Stimulated activated naive B cell treated with anti-CD40 and anti-IgM and Interleukin-4, amounts not matched to agents 10 μg/mL and 1 μg/mL and 100 μg/mL, for 72 hours (primary cell): ENCODE results near the gene SRPK2.
A peak's percentile ranks its signal among the peaks of the same experiment; 100 is the strongest.
"Not testable (repeated sequence)": the region's sequence is repeated elsewhere in the genome, so short reads cannot be mapped to it uniquely, and the experiment has no call there.

Experiments used
- ATAC-seq, 2 donors: fragments of 150-1000 bp; cut with Tn5 transposase; replicated peaks; 2 replicates each; pipeline ENCODE4 v1.10.0; 2021; ENCODE audit warnings: moderate library complexity in 1 of 2
- DNase-seq: peaks from one replicate; pipeline ENCODE4 v3.0.0; 2021
- H3K27ac Mint-ChIP-seq: one replicate; pipeline ENCODE4 v1.8.0; 2022; ENCODE audit warnings: mild to moderate bottlenecking, mixed read lengths
- H3K27me3 Mint-ChIP-seq, 2 donors: one replicate each; pipeline ENCODE4 v1.8.0; 2022; ENCODE audit warnings: mixed read lengths in 2 of 2
- H3K36me3 Mint-ChIP-seq, 2 donors: one replicate each; pipeline ENCODE4 v1.8.0; 2022; ENCODE audit warnings: mixed read lengths in 2 of 2, mild to moderate bottlenecking in 1 of 2
- H3K4me1 Mint-ChIP-seq, 2 donors: one replicate each; pipeline ENCODE4 v1.8.0; 2022; ENCODE audit warnings: mixed read lengths in 2 of 2, mild to moderate bottlenecking in 1 of 2
- H3K4me3 Mint-ChIP-seq, 2 donors: one replicate each; pipeline ENCODE4 v1.8.0; 2022; ENCODE audit warnings: mild to moderate bottlenecking in 2 of 2, mixed read lengths in 2 of 2, moderate library complexity in 1 of 2
- H3K9me3 Mint-ChIP-seq, 2 donors: one replicate each; pipeline ENCODE4 v1.8.0; 2022; ENCODE audit warnings: mixed read lengths in 2 of 2, mild to moderate bottlenecking in 1 of 2

Gene SRPK2

GRCh38 chr7:105388356-105389087 lies at the start of gene SRPK2:
Gene SRPK2, minus strand, starts transcription at chr7:105388921.
- DNase-seq (peak; percentile 65), ATAC-seq (peak; percentile 84 to 85)
- peaks cover 9 to 13% of the 10 kb centered on the region in 2 donors for H3K36me3 Mint-ChIP-seq
- H3K4me1 Mint-ChIP-seq: peaks cover 15 to 44% of the 10 kb centered on the region in 2 donors
- peak within 1 kb of the TSS; percentile 94 to 99 for H3K4me3 Mint-ChIP-seq
- H3K27me3 Mint-ChIP-seq: no peaks in the 10 kb centered on the region
- H3K9me3 Mint-ChIP-seq: no peaks in the 10 kb centered on the region
- peak within 1 kb of the TSS; percentile 98 for H3K27ac Mint-ChIP-seq

GRCh38 chr7:105438254-105438653 lies 49.5 kb upstream of the SRPK2 start:
- Mint-ChIP-seq H3K36me3 (peaks cover 3 to 5% of the 10 kb centered on the region in 2 donors), H3K4me3 (no peak overlapping the region), H3K27me3 (no peaks in the 10 kb centered on the region), H3K4me1 (peaks cover 6 to 28% of the 10 kb centered on the region in 2 donors), H3K9me3 (peaks cover 0 to 5% of the 10 kb centered on the region in 2 donors), H3K27ac (no peak overlapping the region)
- DNase-seq: no peak
- ATAC-seq: no peak

- H3K36me3 Mint-ChIP-seq, ATAC-seq, H3K27me3 Mint-ChIP-seq, DNase-seq, H3K4me3 Mint-ChIP-seq, H3K9me3 Mint-ChIP-seq: not testable (repeated sequence)
- H3K27ac Mint-ChIP-seq: peak overlapping the region; percentile 56
- peaks cover 5 to 28% of the 10 kb centered on the region in 2 donors for H3K4me1 Mint-ChIP-seq
These were observed 48.6 kb upstream of the SRPK2 start for GRCh38 chr7:105437356-105437755.

DNA sequence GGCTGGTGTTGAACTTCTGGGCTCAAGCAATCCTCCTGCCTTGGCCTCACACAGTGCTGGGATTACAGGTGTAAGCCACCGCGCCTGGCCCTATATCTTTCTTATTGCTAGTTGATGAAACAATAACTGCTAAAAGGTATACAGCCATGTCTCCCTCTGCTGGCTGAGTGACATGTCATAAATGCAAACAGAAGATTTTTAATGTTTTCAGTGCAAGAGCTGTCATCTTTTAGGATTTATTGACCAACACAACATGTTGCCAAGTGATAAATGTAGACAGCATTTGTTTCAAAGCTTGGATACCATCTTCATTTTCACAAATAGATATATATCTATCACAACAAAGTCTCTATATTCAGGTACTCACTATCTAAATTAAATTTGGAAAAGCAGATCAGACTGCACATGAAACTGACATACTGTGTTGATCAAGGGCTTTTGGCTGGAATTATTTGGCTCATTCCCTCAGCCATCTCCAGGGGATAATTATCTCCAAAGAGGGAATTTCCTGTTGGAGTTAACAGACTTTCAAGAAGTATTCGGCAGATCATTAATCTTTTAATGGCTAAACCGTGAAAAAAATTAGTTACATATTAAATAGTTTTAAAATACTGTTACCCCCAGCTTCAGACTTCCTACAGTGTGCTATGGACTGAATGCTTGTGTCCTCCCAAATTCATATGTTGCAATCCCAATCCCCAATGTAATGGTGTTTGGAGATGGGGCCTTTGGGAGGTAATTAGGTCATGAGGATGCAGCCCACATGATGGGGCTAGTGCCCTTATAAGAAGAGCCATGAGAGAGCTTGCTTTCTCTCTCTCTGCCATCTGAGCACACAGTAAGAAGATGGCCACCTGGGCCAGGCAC lies 41.3 kb upstream of the SRPK2 start:
- Mint-ChIP-seq H3K9me3 (no peaks in the 10 kb centered on the region), H3K36me3 (no peaks in the 10 kb centered on the region), H3K4me3 (no peak overlapping the region), H3K27me3 (no peaks in the 10 kb centered on the region), H3K4me1 (peaks cover 0 to 1% of the 10 kb centered on the region in 2 donors), H3K27ac (peak overlapping the region; percentile 14)
- ATAC-seq: peak; percentile 44 to 48
- DNase-seq: no peak

- Mint-ChIP-seq H3K4me1 (peaks cover 0 to 1% of the 10 kb centered on the region in 2 donors), H3K9me3 (no peaks in the 10 kb centered on the region), H3K36me3 (no peaks in the 10 kb centered on the region), H3K4me3 (no peak overlapping the region), H3K27ac (no peak overlapping the region), H3K27me3 (no peaks in the 10 kb centered on the region)
- no peak for ATAC-seq
- no peak for DNase-seq
These were observed 38.0 kb upstream of the SRPK2 start for GRCh38 chr7:105426606-105427146.

DNA sequence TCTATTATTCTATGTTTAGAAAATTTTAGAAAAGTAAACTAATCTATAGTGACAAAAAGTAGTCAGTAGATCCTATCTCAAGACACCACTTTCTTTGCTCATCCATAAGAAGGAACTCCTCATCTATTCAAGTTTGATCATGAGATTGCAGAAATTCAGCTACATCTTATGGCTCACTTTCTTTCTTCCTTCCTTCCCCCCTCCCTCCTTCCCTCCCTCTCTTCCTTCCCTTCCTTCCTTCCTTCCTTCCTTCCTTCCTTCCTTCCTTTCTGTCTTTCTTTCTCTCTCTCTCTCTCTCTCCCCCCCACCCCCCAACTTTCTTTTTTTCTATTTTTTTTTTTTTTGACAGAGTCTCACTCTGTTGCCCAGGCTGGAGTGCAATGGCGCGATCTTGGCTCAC lies 35.3 kb upstream of the SRPK2 start:
- H3K4me3 Mint-ChIP-seq: no peak overlapping the region
- ATAC-seq (no peak), DNase-seq (no peak)
- H3K36me3 Mint-ChIP-seq: no peaks in the 10 kb centered on the region
- H3K4me1 Mint-ChIP-seq: peaks cover 1 to 7% of the 10 kb centered on the region in 2 donors
- no peak overlapping the region for H3K27ac Mint-ChIP-seq
- H3K27me3 Mint-ChIP-seq: no peaks in the 10 kb centered on the region
- H3K9me3 Mint-ChIP-seq: no peaks in the 10 kb centered on the region

DNA sequence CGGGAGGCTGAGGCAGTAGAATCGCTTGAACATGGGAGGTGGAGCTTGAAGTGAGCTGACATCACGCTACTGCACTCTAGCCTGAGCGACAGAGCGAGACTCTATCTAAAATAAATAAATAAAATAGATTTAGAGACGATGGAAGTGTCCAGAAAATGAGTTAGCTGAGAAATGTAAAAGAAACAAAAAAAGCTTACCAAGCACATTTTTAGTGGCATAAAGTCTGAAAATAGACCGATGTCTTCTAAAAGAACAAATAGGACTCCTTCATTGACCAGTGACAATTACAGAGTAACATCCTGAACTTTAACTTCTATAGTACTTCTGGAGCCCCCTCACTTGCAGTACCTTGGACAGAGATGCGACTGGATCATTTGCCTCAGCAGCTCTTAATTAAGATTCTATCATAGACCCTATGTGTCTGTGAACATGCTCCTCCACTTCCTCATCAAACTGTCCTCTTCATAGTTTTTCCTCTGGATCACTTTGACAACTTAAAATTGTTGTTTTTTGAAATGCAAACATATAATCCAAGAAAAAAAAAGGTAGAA lies 25.2 kb upstream of the SRPK2 start:
- DNase-seq (no peak), ATAC-seq (no peak)
- H3K4me3 Mint-ChIP-seq: no peak overlapping the region
- H3K27me3 Mint-ChIP-seq: no peaks in the 10 kb centered on the region
- no peaks in the 10 kb centered on the region for H3K9me3 Mint-ChIP-seq
- H3K27ac Mint-ChIP-seq: no peak overlapping the region
- H3K4me1 Mint-ChIP-seq: no peaks in the 10 kb centered on the region
- no peaks in the 10 kb centered on the region for H3K36me3 Mint-ChIP-seq

GRCh38 chr7:105410774-105411173 lies 22.1 kb upstream of the SRPK2 start:
- DNase-seq, H3K9me3 Mint-ChIP-seq, H3K4me1 Mint-ChIP-seq, ATAC-seq, H3K36me3 Mint-ChIP-seq, H3K27me3 Mint-ChIP-seq, H3K4me3 Mint-ChIP-seq, H3K27ac Mint-ChIP-seq: not testable (repeated sequence)

DNA sequence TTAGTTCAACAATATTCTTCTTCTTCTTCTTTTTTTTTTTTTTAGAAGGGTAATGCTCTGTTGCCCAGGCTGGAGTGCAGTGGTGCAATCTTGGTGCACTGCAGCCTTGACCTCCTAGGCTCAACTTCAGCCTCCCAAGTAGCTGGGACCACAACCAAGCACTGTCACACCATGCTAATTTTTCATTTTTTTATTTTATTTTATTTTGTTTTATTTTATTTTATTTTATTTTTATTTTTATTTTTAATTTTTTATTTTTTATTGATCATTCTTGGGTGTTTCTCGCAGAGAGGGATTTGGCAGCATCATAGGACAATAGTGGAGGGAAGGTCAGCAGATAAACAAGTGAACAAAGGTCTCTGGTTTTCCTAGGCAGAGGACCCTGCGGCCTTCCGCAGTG lies 21.1 kb upstream of the SRPK2 start:
- not testable (repeated sequence) for ATAC-seq, H3K9me3 Mint-ChIP-seq, DNase-seq, H3K4me3 Mint-ChIP-seq, H3K4me1 Mint-ChIP-seq, H3K36me3 Mint-ChIP-seq, H3K27ac Mint-ChIP-seq, H3K27me3 Mint-ChIP-seq

DNA sequence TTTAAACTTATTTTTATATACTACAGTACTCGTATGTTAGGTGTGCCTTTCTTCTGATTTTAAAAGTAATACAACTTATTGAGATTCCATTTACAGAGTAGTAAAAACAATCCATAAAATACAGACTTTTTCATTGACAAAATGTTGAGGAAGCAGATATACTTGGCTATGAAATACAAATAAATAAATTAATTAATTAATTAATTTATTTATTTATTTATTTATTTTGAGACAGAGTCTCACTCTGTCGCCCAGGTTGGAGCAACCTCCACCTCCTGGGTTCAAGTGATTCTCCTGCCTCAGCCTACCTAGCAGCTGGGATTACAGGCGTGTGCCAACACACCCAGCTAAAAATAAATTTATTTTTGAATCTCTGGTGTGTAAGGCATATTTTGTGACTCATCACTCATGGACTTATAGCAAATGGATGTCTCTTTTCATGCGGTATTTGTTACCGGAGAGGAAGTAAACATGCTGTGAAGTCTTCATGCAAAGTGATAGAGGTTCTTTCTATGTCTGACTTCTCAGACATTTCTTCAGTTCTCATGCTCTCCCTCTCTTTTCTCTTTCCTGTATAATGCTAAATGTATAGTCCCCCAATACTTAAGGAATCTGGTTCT lies 20.2 kb upstream of the SRPK2 start:
- Mint-ChIP-seq H3K9me3 (no peaks in the 10 kb centered on the region), H3K27ac (no peak overlapping the region), H3K4me3 (no peak overlapping the region), H3K36me3 (no peaks in the 10 kb centered on the region), H3K4me1 (no peaks in the 10 kb centered on the region), H3K27me3 (peaks cover 0 to 5% of the 10 kb centered on the region in 2 donors)
- DNase-seq: no peak
- ATAC-seq: no peak

GRCh38 chr7:105403128-105403527 lies 14.4 kb upstream of the SRPK2 start:
- H3K36me3 Mint-ChIP-seq: no peaks in the 10 kb centered on the region
- ATAC-seq (no peak), DNase-seq (no peak)
- H3K9me3 Mint-ChIP-seq: no peaks in the 10 kb centered on the region
- H3K4me1 Mint-ChIP-seq: no peaks in the 10 kb centered on the region
- H3K4me3 Mint-ChIP-seq: no peak overlapping the region
- no peak overlapping the region for H3K27ac Mint-ChIP-seq
- H3K27me3 Mint-ChIP-seq: peaks cover 0 to 5% of the 10 kb centered on the region in 2 donors

GRCh38 chr7:105402221-105403095 lies 13.7 kb upstream of the SRPK2 start:
- Mint-ChIP-seq H3K4me3 (no peak overlapping the region), H3K9me3 (no peaks in the 10 kb centered on the region), H3K27me3 (peaks cover 0 to 5% of the 10 kb centered on the region in 2 donors), H3K36me3 (no peaks in the 10 kb centered on the region), H3K4me1 (no peaks in the 10 kb centered on the region), H3K27ac (no peak overlapping the region)
- ATAC-seq (no peak), DNase-seq (no peak)

GRCh38 chr7:105399043-105399725 lies 10.5 kb upstream of the SRPK2 start:
- Mint-ChIP-seq H3K27ac (no peak overlapping the region), H3K36me3 (no peaks in the 10 kb centered on the region), H3K4me3 (no peak overlapping the region), H3K9me3 (no peaks in the 10 kb centered on the region), H3K27me3 (no peaks in the 10 kb centered on the region), H3K4me1 (peaks cover 4 to 6% of the 10 kb centered on the region in 2 donors)
- ATAC-seq (no peak), DNase-seq (no peak)
